Muscle of leg (tissue), 11 donors: ENCODE data around the gene CDK6. TPM values are rescaled to one million over a fixed set of nuclear protein-coding genes. Genes with fewer than 3 reads are reported as not detected.

Experiments
- DNase-seq: peaks from one replicate; pipeline ENCODE4 v3.0.0; 2013
- H3K27ac ChIP-seq: one replicate; pipeline ENCODE4 v1.5.1; 2013; ENCODE audit warnings: mild to moderate bottlenecking, low read length, control low read depth
- H3K27me3 ChIP-seq: one replicate; pipeline ENCODE4 v1.6.1; 2013; ENCODE audit warnings: low read length; ENCODE audit not compliant: control insufficient read depth, insufficient read depth
- H3K36me3 ChIP-seq: one replicate; pipeline ENCODE4 v1.6.1; 2013; ENCODE audit warnings: low read length; ENCODE audit not compliant: control insufficient read depth, insufficient read depth
- H3K4me1 ChIP-seq: one replicate; pipeline ENCODE4 v1.6.1; 2013; ENCODE audit warnings: low read length; ENCODE audit not compliant: control insufficient read depth, insufficient read depth
- H3K4me3 ChIP-seq: one replicate; pipeline ENCODE4 v1.5.1; 2013; ENCODE audit warnings: low read length, control low read depth
- H3K9me3 ChIP-seq: replicated peaks from 2 replicates; pipeline ENCODE4 v1.6.1; 2013; ENCODE audit warnings: low read depth, low read length; ENCODE audit not compliant: control insufficient read depth
- WGBS: methylation state at CpG from one replicate; pipeline ENCODE4 v1.1.5; 2013; ENCODE audit warnings: missing lambda C conversion rate; ENCODE audit not compliant: insufficient coverage; 5-methylcytosine and 5-hydroxymethylcytosine counted together
- polyA plus RNA-seq, 8 donors: library from polyadenylated mRNA; unstranded; fragments of 120-200 nt; gene quantifications; one replicate each; pipeline versions ENCODE4 v1.2.1 to v1.2.3, GENCODE V29; 2013; ENCODE audit warnings: inconsistent platforms in 1 of 8, low replicate concordance in 1 of 8; ENCODE audit not compliant: insufficient read length in 8 of 8, insufficient read depth in 1 of 8
- total RNA-seq: library from RNA; stranded (reverse); fragments of 120-200 nt; gene quantifications from one replicate; pipeline ENCODE4 v1.2.4, GENCODE V29; 2013

CDK6 gene
- total and polyA plus RNA-seq, 9 donors, result 36.4 to 77.0 (median 54.0) TPM

GRCh38 chr7:92729751-92730150 lies 106.6 kb downstream of the CDK6 start:
- H3K27me3 ChIP-seq, result no peaks in the 10 kb centered on the region
- peaks cover 8% of the 10 kb centered on the region for H3K4me1 ChIP-seq
- no peak overlapping the region for H3K4me3 ChIP-seq
- H3K9me3 ChIP-seq, result no peaks in the 10 kb centered on the region
- no peak for DNase-seq
- WGBS, result 95% methylated on average over 2 of the region's 2 CpGs
- peaks cover 11% of the 10 kb centered on the region for H3K36me3 ChIP-seq
- no peak overlapping the region for H3K27ac ChIP-seq

- Histone ChIP-seq H3K27me3 (no peaks in the 10 kb centered on the region), H3K9me3 (no peaks in the 10 kb centered on the region), H3K4me3 (no peak overlapping the region), H3K27ac (no peak overlapping the region), H3K36me3 (peaks cover 13% of the 10 kb centered on the region), H3K4me1 (peaks cover 11% of the 10 kb centered on the region)
- DNase-seq, result no peak
- no CpG with 5 or more reads among the region's 7 CpGs for WGBS
Measured at GRCh38 chr7:92729172-92729571, 107.2 kb downstream of the CDK6 start.

GRCh38 chr7:92727755-92728154 lies 108.6 kb downstream of the CDK6 start:
- no CpG with 5 or more reads among the region's 1 CpG for WGBS
- peaks cover 18% of the 10 kb centered on the region for H3K4me1 ChIP-seq

GRCh38 chr7:92725161-92725925 lies 111.0 kb downstream of the CDK6 start:
- WGBS, result 82% methylated on average over 2 of the region's 14 CpGs
- H3K4me3 ChIP-seq, result no peak overlapping the region
- peaks cover 22% of the 10 kb centered on the region for H3K36me3 ChIP-seq
- peaks cover 25% of the 10 kb centered on the region for H3K4me1 ChIP-seq
- no peak for DNase-seq
- H3K9me3 ChIP-seq, result no peaks in the 10 kb centered on the region
- peak overlapping the region; percentile 24 for H3K27ac ChIP-seq
- no peaks in the 10 kb centered on the region for H3K27me3 ChIP-seq

More at GRCh38 chr7:92727755-92728154, 108.6 kb downstream of the CDK6 start:
- Histone ChIP-seq H3K36me3 (peaks cover 16% of the 10 kb centered on the region), H3K9me3 (no peaks in the 10 kb centered on the region), H3K27ac (no peak overlapping the region), H3K27me3 (no peaks in the 10 kb centered on the region), H3K4me3 (no peak overlapping the region)
- no peak for DNase-seq

- Histone ChIP-seq H3K36me3 (peaks cover 20% of the 10 kb centered on the region), H3K27ac (peak overlapping the region; percentile 92), H3K4me1 (peaks cover 28% of the 10 kb centered on the region), H3K9me3 (no peaks in the 10 kb centered on the region), H3K4me3 (no peak overlapping the region), H3K27me3 (no peaks in the 10 kb centered on the region)
- 40% methylated on average over 1 of the region's 5 CpGs for WGBS
- DNase-seq, result peak; percentile 83
Measured at GRCh38 chr7:92723943-92724342, 112.4 kb downstream of the CDK6 start.

- Histone ChIP-seq H3K36me3 (peaks cover 24% of the 10 kb centered on the region), H3K9me3 (no peaks in the 10 kb centered on the region), H3K4me3 (no peak overlapping the region), H3K27me3 (no peaks in the 10 kb centered on the region), H3K27ac (peak overlapping the region; percentile 92), H3K4me1 (peaks cover 33% of the 10 kb centered on the region)
- DNase-seq, result peak; percentile 88
- no CpG with 5 or more reads among the region's 2 CpGs for WGBS
Measured at GRCh38 chr7:92723205-92723604, 113.2 kb downstream of the CDK6 start.

- no CpG with 5 or more reads among the region's 1 CpG for WGBS
- Histone ChIP-seq H3K4me1 (peaks cover 35% of the 10 kb centered on the region), H3K36me3 (peaks cover 27% of the 10 kb centered on the region), H3K27me3 (no peaks in the 10 kb centered on the region), H3K9me3 (no peaks in the 10 kb centered on the region), H3K27ac (peak overlapping the region; percentile 92), H3K4me3 (no peak overlapping the region)
- no peak for DNase-seq
Measured at GRCh38 chr7:92722541-92722940, 113.8 kb downstream of the CDK6 start.

GRCh38 chr7:92720604-92721350 lies 115.6 kb downstream of the CDK6 start:
- WGBS, result 67% methylated on average over 1 of the region's 4 CpGs
- H3K27ac ChIP-seq, result peak overlapping the region; percentile 74
- no peak overlapping the region for H3K4me3 ChIP-seq
- peaks cover 35% of the 10 kb centered on the region for H3K4me1 ChIP-seq
- peaks cover 27% of the 10 kb centered on the region for H3K36me3 ChIP-seq
- DNase-seq, result peak; percentile 79
- H3K9me3 ChIP-seq, result no peaks in the 10 kb centered on the region
- H3K27me3 ChIP-seq, result no peaks in the 10 kb centered on the region

- peak overlapping the region; percentile 84 for H3K27ac ChIP-seq
- no peaks in the 10 kb centered on the region for H3K27me3 ChIP-seq
- peaks cover 18% of the 10 kb centered on the region for H3K36me3 ChIP-seq
- peaks cover 24% of the 10 kb centered on the region for H3K4me1 ChIP-seq
- DNase-seq, result peak; percentile 82
- WGBS, result 81% methylated on average over 12 of the region's 18 CpGs
- H3K9me3 ChIP-seq, result no peaks in the 10 kb centered on the region
- peak overlapping the region; percentile 24 for H3K4me3 ChIP-seq
Measured at GRCh38 chr7:92717993-92718716, 118.2 kb downstream of the CDK6 start.

- H3K27me3 ChIP-seq, result no peaks in the 10 kb centered on the region
- peaks cover 18% of the 10 kb centered on the region for H3K36me3 ChIP-seq
- peak overlapping the region; percentile 24 for H3K4me3 ChIP-seq
- H3K27ac ChIP-seq, result peak overlapping the region; percentile 84
- no peak for DNase-seq
- 100% methylated on average over 1 of the region's 7 CpGs for WGBS
- peaks cover 19% of the 10 kb centered on the region for H3K4me1 ChIP-seq
- H3K9me3 ChIP-seq, result no peaks in the 10 kb centered on the region
Measured at GRCh38 chr7:92717623-92717992, 118.8 kb downstream of the CDK6 start.
